ENCODE measurements around the gene GPHB5.
"Not testable (repeated sequence)": the region's sequence is repeated elsewhere in the genome, so short reads cannot be mapped to it uniquely, and the experiment has no call there.

Gene GPHB5

GRCh38 chr14:63292805-63293204 is 25.9 kb downstream of the GPHB5 start:
- DNase-seq, result no peak

DNA sequence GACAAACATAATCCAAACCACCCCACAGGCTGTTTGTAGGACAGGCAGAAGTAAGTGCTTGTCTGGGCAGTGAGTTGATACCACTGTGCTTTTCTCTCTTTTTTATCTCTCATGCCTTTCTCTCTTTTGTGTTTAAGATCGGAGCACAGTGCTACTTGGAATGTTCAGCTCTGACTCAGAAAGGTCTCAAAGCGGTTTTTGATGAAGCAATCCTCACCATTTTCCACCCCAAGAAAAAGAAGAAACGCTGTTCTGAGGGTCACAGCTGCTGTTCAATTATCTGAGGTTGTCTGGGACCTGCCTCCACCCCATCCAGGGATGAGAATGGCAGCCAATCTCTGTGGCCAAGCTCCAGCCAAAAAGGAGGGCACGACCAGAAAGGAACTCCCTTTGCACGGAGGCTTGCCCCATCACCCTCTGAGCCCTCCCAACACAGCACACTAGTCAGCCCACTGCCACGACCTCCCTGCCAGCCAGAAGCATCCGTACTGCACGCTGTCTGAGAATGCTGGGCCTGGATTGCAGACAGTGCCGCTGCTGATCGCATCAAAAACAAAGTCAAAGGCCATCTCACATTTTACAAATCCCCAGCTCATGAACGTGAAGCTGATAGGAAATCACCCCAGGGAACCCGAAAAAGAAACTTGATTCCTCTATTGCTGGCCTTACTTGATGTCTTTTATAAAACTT is 27.8 kb downstream of the GPHB5 start:
- DNase-seq, result no peak

DNA sequence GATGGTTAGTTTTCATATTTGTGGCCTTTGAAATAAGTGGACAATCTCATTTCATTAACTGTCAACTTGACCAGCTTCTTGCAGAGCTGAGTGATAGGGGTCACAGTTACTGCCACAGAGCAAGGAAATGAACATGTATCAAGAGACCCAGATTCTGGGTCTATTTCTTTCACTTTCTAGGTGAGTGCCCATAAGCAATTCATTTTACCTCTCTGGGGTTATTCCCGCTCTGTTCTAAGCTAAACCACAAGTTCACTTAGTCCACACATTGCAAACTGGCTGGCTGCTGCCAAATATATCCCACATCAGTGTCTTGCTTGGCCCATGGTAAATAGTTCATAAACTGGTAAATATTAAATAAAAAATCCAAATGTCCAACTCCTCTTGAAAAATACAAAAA is 29.9 kb downstream of the GPHB5 start:
- no peak for DNase-seq

- DNase-seq, result no peak
Observed at GRCh38 chr14:63287666-63288483, 30.9 kb downstream of the GPHB5 start.

- no peak for DNase-seq
Observed at GRCh38 chr14:63286071-63286470, 32.7 kb downstream of the GPHB5 start.

DNA sequence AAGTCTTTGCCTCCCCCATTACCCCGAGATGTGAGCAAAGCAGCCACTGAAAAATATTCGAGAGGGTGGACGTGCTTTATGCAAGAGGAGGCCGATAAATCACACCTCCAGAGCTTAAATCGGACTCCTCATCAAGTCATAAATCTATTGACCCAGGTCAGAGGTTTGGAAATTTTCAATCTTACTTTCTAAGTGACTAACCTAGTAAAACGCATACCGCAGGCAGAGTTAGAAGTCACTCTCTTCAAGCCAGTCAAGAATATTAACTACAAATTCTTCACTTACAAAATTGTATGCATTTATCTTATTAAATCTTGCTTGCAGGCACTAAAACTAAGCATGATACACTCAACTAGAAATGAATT is 34.9 kb downstream of the GPHB5 start:
- DNase-seq, result no peak

DNA sequence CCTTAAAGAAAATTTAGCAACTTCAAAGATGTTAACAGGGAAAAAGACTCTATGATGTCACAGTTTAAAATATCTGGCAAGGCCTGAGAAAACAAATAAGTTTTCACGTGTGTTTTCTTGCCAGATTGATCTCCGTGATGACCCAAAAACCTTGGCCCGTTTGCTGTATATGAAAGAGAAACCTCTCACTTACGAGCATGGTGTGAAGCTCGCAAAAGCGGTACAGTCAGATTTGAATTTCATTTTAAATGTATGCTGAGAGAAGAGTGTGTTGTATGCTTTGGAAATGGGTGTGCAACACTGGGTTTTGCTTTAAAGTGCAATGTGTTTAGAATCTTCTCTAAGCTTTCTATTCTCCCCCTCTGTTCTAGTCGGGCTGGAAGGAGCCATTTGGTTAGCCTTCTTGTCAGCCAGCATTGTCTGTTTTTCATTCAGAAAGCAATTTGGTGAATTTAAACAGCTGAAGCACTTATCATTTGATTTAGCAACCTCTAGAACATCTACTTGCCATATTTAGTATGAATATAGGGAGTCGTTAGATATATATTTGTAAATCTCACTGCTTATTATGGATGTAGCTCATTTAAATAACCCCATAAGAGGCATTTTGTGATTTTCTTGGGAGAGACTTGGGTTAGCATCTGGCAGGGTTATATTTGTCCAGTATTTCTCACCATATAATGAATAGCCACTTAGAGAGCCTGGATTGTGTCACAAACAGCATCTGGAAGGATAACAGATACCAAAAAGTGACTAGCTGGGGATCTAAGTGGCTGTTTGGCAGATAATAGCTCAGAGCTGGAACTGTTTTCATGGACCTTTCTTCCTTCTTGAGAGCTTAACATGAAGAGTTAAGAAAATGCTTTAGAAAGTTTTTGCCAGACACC is 35.5 kb downstream of the GPHB5 start:
- DNase-seq, result peak in 1 of 2 donors; percentile 3

DNA sequence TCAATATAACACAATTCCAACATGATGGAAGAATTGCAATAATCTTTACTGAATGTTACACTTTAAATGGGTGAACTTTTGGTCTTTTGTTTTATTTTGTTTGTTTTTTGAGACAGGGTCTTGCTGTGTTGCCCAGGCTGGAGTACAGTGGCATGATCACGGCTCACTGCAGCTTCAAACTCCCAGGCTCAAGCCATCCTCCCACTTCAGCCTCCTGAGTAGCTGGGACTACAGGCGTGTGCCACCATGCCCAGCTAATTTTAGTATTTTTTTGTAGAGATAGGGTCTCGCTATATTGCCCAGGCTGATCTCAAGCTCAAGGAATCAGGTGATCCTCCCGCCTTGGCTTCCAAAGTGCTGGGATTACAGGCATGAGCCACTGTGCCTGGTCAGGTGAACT is 38.8 kb downstream of the GPHB5 start:
- DNase-seq, result not testable (repeated sequence)

DNA sequence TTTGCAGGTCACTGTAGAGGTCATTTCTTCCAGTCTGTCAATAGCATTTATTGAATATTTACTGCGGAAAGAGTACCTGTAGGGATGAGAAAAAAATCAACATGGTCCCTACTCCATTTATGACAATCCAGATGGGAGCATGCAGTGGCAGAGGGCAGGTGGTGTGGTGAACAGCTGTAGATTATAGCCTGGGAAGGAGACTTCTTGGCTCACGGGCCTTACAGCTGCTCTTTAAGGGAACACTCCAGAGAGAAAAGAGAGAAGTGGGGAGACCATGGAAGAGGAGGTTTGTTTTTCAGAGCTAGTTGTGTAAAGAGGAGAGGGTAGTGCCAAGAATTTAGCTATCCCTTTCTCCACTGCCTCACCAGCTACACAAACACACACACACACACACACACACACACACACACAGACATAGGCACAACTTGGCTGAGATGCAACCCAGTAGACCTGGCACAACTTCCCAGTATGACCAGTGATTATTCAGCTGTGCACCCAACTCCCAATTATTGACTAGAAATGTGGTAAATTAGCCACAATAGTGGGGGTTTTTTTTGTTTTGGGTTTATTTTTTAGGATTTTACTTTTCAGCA is 41.0 kb downstream of the GPHB5 start:
- no peak for DNase-seq

DNA sequence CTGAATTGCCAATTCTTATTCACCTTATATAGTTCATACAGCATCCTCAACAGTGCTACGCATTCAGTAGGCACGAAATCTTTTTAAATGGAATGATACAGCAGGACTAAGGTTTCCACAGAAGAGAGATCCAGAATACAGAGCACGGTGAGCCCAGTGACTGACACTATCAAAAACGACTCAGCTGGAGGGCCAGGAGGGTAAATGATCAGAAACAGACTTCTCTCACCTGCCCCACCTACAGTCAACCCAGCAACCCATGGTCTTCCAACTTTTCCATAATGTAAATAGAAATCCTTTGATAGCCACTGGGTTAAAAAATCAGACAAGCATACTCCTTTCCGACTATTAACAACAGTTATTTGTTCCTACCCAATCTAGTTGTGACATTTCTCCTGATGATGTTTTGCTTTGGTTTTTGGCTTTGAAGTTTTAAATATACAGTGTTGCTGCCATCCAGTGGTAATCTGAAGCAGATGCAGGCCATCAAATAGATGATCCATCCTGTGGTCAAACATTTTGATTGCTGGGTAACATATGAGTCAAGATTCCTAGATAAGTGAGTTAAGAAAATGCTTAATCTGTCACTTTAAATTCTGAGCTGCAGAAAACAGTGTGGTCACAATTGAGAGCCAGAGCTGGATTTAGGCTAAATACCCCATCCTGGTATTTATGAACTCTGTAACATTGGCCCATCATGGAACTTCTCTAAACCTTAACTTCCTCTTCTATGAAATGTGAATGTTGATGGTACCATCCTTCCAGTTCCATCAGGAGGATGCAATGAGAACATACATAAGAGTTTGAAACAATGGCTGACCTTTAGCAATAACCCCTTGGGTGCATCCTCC is 42.0 kb downstream of the GPHB5 start:
- DNase-seq, result peak in 1 of 2 donors; percentile 64

- no peak for DNase-seq
Observed at GRCh38 chr14:63276016-63276415, 42.7 kb downstream of the GPHB5 start.

- no peak for DNase-seq
Observed at GRCh38 chr14:63275611-63276010, 43.1 kb downstream of the GPHB5 start.

DNA sequence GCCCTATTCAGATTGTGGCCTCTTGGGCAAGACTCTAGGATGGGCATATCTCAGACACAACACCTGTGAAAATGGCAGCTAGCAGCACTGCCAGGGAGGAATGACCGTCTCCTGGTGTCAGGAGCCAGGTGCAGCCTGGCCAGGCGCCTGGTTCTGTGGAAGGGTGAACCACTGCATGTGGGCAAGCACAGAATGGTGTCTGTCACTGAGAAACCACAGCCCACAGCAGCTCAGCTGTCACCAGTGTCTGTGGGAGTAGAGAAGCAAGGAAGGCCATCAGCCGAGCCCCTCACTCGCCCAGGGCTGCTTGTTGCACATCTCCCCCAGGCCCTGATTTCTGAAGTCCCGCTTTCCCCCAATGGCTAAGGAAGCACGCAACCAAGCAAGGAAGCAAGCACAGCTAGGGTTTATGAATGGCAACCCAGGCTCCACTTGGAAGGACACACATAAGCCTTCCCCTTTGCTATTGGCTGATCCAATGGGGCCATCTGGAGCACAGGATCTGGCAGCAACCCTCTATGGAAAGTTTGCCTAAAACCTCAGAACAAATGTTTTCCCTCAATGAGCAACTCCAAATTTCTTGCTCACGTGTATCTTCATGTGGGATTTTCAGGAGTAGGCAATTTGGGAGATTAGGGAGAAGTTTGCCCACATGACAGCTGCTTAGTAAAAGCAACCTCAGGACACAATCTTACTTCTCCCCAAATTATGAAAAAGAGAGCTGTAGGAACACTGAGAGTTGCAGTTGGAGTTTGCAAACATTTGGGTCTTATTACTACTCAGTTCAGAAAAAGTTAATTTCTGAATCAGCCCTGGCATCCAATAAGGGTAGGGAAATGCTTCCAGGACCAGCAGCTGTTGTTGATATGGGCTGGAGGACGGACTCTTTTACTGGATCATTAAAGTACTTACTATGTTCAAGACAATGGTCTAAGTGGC is 44.7 kb downstream of the GPHB5 start:
- no peak for DNase-seq

DNA sequence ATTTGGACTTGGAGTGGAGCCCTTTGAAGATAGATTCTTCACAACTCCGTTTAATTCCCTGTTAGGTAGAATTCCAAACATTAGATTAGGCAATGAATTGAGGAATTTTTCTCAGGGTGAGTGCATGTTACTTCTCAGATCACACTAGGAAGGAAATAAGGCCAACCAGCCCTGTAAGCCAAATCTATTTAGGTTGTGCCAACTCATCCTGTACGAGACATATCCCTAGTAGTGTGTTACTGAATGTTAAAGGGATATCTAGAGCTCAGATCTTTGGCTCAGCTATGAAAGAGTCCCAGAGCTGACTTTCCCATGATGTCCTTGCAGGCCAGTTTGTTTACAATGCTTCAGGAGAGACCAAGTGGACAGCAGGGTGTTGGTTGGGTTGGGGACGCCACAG is 45.6 kb downstream of the GPHB5 start:
- no peak for DNase-seq

- DNase-seq, result no peak
Observed at GRCh38 chr14:63269561-63270225, 49.0 kb downstream of the GPHB5 start.

GRCh38 chr14:63268771-63269170 is 50.0 kb downstream of the GPHB5 start:
- DNase-seq, result no peak

DNA sequence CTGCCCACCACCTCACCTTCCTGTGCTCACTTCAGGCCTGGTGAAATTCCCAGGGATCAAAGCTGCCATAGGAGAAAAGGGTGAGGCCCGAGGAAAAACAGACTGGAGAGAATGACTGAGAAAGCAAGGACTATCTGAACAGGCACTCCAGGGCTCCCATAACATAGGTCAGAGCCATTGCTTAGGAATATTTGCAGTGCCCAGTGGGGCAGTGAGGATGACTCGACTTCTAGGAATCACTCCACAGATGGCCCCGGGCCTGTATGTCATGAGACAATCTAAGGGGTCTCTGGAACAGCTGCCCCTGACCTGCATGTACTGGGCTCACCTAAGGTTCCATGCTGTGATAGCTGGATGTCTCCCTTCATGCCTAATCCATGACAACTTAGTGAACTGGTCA is 51.6 kb downstream of the GPHB5 start:
- DNase-seq, result no peak

GRCh38 chr14:63266106-63266505 is 52.6 kb downstream of the GPHB5 start:
- DNase-seq, result no peak

All from hippocampal formation (tissue), 2 donors.